GM21423 (cell line): ENCODE measurements around the gene SDSL.

Experiments
- ATAC-seq: cut with Tn5 transposase; IDR thresholded peaks from one replicate; pipeline ENCODE4 v1.9.1; 2021; ENCODE audit warnings: mild to moderate bottlenecking, moderate library complexity; ENCODE audit not compliant: unreplicated experiment

The SDSL gene, protein sequence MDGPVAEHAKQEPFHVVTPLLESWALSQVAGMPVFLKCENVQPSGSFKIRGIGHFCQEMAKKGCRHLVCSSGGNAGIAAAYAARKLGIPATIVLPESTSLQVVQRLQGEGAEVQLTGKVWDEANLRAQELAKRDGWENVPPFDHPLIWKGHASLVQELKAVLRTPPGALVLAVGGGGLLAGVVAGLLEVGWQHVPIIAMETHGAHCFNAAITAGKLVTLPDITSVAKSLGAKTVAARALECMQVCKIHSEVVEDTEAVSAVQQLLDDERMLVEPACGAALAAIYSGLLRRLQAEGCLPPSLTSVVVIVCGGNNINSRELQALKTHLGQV

GRCh38 chr12:113422030-113422885 lies at the start of gene SDSL:
TSS of gene SDSL (plus strand) at chr12:113422380. CDS start at chr12:113427983, 5,603 bp downstream.
- peak; percentile 93 for ATAC-seq

DNA sequence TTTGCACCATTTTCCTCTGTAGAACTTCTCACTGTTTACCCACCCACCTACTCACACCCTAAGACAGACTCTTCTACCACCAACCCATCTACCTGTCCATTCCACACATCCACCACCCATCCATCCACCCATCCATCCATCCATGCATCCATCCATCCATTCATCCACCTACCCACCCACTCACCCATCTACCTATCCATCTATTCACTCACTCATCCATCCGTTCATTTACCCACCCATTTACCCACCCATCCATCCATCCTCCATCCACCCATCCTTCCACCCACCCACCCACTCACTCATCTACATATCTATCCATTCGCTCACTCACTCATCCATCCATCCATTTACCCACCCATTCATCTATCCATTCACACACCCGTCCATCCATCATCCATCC lies 48.7 kb upstream of the SDSL start:
- no peak for ATAC-seq

GRCh38 chr12:113373969-113374368 lies 48.2 kb upstream of the SDSL start:
- no peak for ATAC-seq

DNA sequence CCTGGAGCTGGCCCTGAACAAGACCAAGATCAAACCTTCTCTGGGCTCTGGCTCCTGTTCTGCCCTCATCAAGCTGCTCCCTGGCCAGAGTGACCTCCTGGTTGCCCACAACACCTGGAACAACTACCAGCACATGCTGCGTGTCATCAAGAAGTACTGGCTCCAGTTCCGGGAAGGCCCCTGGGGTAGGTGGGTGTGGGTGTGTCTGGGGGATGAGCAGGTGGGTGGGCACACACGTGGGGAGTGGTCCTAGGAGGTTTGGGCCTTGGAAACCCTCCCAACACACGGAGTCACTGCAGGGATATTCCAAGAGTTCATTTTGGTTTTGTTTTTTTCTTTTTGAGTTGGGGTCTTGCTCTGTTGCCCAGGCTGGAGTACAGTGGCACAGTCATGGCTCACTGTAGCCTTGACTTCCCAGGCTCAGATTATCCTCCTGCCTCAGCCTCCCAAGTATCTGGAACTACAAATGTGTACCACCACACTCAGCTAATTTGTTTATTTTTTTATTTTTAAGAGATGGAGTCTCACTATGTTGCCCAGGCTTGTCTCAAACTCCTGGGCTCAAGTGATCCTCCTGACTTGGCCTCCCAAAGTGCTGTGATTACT lies 47.3 kb upstream of the SDSL start:
- ATAC-seq = no peak

DNA sequence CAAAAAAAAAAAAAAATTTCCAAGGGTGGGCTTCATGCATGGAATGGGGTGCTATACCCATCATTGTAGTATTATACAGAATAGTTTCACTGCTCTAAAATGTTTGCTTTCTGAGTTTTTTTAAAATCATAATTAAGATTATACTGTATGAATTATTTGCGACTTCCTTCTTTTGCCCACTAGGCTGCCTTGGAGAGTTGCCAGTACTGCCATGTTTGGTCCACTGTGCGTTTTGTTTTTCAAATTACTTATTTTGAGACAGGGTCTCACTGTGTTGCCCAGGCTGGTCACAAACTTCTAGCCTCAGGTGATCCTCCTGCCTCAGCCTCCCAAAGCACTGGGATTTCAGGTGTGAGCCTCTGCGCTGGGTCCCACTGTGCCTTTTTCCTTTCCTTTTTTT lies 43.9 kb upstream of the SDSL start:
- ATAC-seq = no peak

DNA sequence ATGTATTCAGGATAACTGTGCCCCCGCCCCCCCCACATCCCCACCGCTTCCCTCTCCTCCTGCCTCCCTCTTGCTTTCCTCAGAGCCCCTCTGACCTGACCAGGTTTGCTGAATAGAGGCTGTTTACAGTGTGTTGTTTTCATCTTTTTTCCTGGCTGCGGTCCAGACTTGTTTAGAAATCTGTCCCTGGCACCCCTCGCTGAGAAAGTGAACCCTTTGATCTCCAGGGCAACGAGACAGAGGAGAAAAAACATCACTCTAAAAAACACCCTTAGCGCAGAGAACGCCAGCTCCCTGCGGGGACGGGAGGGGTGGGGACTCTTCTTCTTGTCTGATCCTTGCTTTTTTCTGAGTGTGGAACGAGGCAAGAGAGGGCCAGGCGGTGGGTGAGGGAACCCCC lies 41.0 kb upstream of the SDSL start:
- ATAC-seq = no peak

GRCh38 chr12:113382206-113382605 lies 40.0 kb upstream of the SDSL start:
- no peak for ATAC-seq

DNA sequence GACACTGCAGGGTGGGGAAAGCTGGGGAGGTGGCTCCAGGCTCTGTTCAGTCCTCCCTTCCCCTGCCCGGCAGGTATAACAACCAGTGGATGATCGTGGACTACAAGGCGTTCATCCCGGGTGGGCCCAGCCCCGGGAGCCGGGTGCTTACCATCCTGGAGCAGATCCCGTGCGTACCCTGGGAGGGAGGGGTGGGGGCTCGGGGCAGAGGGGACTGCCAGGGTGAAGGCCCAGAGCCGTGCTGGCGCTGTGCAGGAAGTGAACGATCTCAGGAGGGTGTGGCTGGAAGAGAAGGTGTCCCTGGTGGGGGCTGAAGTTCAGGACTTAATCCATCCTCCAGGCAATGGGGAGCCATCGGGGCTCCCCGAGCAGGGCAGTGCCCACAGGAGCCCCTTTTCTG lies 37.4 kb upstream of the SDSL start:
- no peak for ATAC-seq

DNA sequence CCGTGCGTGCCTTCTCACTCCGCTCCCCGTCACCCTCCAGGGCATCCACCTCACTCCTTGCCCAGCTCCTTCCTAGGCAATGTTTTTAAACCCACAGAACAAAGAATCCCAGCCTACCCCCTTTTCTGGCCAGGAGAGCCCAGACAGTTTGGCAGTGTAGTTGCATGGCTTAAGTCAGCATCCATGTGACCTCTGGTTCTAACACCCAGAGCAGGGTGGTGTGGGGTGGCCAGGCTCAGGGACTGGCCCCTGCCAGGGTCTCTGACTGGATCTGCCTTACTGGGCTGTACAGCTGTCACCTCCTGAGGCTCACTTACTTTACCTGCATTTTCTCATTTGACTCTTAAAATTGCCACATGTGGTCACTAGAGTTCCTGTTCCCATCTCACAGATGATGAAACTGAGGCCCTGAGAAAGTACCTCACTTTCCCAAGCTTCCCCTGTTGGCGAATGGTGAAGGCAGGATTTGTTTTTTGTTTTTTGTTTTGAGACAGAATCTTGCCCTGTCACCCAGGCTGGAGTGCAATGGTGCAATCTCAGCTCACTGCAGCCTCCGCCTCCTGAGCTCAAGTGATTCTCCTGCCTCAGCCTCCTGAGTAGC lies 36.8 kb upstream of the SDSL start:
- ATAC-seq = no peak

DNA sequence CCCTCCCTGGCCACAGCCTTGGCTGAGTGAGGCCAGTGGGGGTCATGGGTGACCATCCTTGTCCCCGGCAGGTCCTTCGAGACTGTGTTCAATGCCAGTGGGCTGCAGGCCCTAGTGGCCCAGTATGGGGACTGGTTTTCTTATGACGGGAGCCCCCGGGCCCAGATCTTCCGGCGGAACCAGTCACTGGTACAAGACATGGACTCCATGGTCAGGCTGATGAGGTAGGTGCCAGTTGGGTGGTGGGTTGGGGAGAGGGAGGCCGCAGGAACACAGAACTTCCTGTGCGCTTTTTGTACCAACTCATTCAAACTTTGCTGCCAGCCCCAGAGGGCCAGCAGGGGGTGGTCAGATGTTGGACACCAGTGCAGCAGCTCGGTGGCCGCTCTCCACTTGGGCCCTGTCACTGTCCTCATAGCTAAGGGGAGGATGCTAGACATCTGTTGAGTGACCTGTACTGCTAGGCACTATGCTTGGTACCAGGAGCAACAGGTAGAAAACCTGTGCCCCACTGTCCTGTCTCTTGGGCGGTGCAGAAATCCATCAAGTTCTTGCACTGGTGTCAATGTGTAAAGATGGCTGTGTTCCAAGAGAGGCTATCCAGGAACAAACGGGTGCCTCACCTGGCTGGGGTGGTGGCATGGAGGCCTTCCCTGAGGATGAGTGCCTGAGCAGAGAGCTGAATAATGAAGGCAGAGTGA lies 35.2 kb upstream of the SDSL start:
- no peak for ATAC-seq

GRCh38 chr12:113387631-113388030 lies 34.5 kb upstream of the SDSL start:
- ATAC-seq = no peak

GRCh38 chr12:113388351-113388750 lies 33.8 kb upstream of the SDSL start:
- no peak for ATAC-seq

DNA sequence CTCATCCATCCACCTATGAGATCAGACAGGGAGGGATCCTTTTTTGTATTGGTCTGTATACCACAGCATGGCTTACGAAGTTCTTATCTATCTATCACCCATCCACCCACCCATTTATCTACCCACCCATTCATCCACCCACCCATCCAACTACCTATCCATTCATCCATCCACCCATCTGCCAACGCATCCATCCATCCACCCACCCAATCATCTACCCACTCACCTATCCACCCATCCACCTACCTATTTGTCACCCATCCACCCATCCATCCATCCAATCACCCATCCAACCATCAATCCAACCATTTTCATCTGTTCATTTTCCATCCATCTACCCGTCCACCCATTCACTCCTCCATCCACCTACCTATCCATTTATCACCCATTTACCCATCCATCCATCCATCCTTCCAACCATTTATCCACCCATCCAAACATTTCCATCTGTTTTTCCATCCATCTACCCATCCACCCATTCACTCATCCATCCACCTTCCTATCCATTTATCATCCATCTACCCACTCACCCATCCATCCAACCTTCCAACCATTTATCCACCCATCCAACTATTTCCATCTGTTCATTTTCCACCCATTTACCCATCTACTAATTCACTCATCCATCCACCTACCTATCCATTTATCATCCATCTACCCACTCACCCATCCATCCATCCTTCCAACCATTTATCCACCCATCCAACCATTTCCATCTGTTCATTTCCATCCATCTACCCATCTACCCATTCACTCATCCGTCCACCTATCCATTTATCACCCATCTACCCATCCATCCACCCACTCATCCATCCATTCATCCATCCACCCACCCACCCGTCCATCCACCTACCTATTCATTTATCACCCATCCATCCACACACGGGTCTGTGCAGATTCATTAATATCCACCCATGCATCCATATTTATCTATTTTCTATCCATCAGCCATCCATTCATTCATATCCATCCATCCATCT lies 31.8 kb upstream of the SDSL start:
- ATAC-seq = no peak

GRCh38 chr12:113391145-113391544 lies 31.0 kb upstream of the SDSL start:
- no peak for ATAC-seq

DNA sequence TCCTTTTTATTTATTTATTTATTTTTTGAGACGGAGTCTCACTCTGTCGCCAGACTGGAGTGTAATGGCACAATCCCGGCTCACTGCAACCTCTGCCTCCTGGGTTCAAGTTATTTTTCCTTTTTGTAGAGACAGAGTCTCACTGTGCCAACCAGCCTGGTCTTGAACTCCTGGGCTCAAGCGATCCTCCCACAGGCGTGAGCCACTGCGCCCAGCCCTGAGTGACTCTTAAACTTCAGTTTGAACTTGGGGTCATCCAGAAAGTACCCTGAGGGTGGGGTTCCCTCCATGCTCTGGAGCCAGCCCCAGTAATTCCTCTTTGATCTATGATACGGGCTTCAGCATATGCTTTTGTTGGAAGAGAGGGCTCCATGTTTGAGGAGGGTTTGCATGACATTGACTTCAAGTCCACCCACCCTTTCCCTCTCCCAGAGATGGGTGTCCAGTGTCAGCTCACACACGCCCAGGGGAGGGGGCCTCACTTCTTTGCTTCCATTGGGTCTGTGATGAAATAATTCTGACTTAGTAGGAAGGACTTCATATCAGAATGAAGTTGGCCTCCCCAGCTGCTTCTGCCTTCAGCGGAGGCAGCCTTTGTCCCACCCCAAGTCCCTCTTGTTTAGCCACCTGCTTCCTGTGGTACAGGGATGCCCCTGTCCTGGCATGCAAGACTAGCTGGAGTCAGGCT lies 30.4 kb upstream of the SDSL start:
- ATAC-seq = no peak

GRCh38 chr12:113392520-113392919 lies 29.7 kb upstream of the SDSL start:
- no peak for ATAC-seq

DNA sequence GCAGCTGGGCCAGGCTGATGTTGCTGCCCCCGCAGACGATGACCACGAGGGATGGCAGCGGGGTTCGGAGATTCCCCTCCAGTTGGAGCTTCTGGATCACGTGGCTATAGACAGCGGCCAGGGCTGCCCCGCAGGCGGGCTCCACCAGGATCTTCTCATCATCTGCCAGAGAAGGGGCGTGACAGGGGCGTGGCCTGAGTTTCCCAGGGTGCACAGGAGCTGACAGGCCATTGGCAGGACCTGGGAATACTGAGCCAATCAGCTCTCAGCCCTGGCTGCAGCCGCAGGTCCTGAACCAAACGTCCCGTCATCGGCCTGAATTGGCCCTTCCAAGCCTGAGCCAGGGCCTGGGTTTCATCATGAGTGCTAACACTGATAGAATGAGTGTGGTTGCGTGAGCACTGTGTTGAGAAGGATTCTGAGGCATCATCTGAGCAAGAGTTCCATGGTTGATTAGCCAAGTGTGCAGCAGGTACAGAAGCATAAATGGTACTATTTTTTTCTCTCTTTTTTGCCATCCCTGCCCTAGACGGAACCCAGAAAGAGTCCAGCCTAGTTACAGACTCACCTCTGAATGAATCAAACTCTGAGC lies 29.1 kb upstream of the SDSL start:
- no peak for ATAC-seq

DNA sequence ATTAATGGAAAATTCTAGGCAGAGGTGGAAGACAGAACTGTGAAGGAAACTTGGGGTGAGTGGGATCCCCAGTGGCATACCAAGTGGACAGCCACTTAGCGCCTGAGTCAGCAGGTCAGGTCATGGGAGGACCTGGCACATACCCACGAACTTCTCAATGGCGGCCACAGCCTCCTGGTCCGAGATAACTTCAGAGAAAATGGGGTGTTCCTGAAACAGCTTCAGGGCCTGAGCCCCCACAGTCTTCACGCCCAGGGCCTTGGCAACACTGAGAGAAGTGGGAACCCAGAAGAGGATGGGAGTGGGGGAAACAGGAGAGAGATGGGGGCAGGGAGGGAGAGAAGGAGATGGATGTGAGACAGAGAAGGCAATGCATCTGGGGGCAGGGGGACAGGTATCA lies 28.4 kb upstream of the SDSL start:
- ATAC-seq = no peak

DNA sequence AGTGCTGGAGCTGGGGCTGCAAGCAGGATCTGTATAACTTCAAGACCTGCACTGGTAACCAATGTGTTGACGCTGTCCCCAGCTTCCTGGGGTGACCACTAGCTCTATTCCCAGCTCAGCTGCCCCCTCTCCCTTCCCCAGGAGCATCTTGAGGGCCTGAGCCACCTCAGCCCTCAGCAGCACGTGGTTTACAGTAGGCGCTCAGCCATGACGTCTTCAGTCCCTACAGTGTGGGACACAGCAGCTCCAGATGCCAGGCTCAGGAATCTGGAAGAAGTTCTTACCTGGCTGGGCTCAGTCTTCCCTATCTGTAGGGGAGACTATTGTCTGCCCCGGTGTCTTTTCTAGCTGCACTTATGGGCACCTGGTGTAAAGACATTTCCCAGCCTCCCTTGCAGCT lies 27.1 kb upstream of the SDSL start:
- ATAC-seq = no peak
